HCT116 (cell line): Measurements from ENCODE around the gene PDSS2.

Experiments
- CEBPB ChIP-seq: IDR thresholded peaks from 2 replicates; pipeline ENCODE4 v1.6.1; 2012; ENCODE audit warnings: low read depth
- EGR1 ChIP-seq: IDR thresholded peaks from 2 replicates; pipeline ENCODE4 v1.6.1; 2012; ENCODE audit warnings: low read depth
- POLR2A ChIP-seq: IDR thresholded peaks from 2 replicates; pipeline ENCODE4 v1.7.0; 2011; ENCODE audit warnings: borderline replicate concordance; ENCODE audit not compliant: insufficient read depth, insufficient read length; ENCODE audit errors: extremely low read depth
- POLR2AphosphoS5 ChIP-seq: IDR thresholded peaks from 2 replicates; pipeline ENCODE4 v1.6.1; 2011; ENCODE audit warnings: mild to moderate bottlenecking, low read depth, low read length, moderate library complexity
- SIN3A ChIP-seq: IDR thresholded peaks from 2 replicates; pipeline ENCODE4 v1.6.1; 2012; ENCODE audit warnings: low read depth
- SP1 ChIP-seq: IDR thresholded peaks from 2 replicates; pipeline ENCODE4 v1.6.1; 2012; ENCODE audit warnings: low read depth
- TF ChIP-seq, protein P1 (sequence below), 3 experiments: fragments of 200-600 bp in 1 of 3; sonication (generic) in 1 of 3; IDR thresholded peaks in 2 of 3; conservative IDR thresholded peaks in 1 of 3; 2 replicates each; pipeline ENCODE4 v1.5.1; 2012 to 2017; ENCODE audit warnings: low read depth in 2 of 3, low read length in 2 of 3, antibody characterized with exemption in 1 of 3, borderline replicate concordance in 1 of 3, control low read depth in 1 of 3, mild to moderate bottlenecking in 1 of 3, mixed read lengths in 1 of 3, mixed run types in 1 of 3, moderate library complexity in 1 of 3; ENCODE audit not compliant: insufficient read depth in 1 of 3
- TF ChIP-seq, protein P2 (sequence below): IDR thresholded peaks from 2 replicates; pipeline ENCODE4 v1.6.1; 2012

DNA sequence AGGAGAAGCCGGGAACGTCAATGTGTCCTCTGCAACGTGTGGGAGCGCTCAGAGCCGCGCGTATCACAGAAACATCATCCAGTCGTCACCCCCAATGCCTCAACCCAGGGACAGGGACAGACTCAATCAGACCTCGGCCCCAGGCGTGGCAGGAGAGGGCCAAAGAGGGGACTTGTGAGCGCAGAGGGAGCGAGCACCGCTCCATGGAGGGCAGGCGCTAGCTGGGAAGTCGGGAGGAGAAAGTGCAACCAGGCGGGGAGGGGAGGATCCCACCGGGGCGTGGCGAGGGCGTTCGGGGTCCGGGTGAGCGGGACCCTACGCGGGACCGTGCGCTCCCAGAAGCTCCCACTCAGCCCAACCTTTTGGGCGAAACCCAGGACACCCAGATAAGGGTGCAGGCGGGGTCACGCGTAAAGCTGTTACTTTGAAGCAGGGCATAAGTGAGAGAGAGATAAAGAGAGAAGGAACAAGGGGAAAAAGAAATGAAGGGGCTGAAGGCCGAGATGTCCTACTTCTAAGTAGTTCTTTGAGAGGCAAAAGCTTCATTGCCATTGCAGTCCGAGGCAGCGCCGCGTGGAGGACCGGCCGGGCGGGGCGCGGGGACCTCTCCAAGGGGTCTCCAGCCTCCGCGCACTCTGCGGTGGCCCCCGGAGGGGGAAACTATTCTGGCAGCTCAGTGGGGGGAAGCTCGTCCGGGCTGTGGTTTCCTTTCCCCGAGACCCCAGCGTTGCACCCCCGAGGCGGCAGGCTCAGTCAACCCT, 29.7 kb upstream of the PDSS2 start:
- TF ChIP-seq EGR1 (no peak), POLR2AphosphoS5 (no peak), CEBPB (no peak), POLR2A (no peak), SIN3A (no peak), SP1 (no peak)
- TF ChIP-seq, protein P1, sequence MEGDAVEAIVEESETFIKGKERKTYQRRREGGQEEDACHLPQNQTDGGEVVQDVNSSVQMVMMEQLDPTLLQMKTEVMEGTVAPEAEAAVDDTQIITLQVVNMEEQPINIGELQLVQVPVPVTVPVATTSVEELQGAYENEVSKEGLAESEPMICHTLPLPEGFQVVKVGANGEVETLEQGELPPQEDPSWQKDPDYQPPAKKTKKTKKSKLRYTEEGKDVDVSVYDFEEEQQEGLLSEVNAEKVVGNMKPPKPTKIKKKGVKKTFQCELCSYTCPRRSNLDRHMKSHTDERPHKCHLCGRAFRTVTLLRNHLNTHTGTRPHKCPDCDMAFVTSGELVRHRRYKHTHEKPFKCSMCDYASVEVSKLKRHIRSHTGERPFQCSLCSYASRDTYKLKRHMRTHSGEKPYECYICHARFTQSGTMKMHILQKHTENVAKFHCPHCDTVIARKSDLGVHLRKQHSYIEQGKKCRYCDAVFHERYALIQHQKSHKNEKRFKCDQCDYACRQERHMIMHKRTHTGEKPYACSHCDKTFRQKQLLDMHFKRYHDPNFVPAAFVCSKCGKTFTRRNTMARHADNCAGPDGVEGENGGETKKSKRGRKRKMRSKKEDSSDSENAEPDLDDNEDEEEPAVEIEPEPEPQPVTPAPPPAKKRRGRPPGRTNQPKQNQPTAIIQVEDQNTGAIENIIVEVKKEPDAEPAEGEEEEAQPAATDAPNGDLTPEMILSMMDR (IDR thresholded peaks at IDR 0.05 in 2 of 3, conservative IDR thresholded peaks at IDR 0.05 in 1 of 3; ENCODE audit: borderline replicate concordance in 1 of 3, insufficient read depth in 1 of 3, low read depth in 2 of 3, low read length in 2 of 3) = no peak
- TF ChIP-seq, protein P2, sequence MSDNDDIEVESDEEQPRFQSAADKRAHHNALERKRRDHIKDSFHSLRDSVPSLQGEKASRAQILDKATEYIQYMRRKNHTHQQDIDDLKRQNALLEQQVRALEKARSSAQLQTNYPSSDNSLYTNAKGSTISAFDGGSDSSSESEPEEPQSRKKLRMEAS = peak; percentile 7; the same call in 1 of the 2 replicates
